ENCODE results near the gene TBC1D22A.

DNA sequence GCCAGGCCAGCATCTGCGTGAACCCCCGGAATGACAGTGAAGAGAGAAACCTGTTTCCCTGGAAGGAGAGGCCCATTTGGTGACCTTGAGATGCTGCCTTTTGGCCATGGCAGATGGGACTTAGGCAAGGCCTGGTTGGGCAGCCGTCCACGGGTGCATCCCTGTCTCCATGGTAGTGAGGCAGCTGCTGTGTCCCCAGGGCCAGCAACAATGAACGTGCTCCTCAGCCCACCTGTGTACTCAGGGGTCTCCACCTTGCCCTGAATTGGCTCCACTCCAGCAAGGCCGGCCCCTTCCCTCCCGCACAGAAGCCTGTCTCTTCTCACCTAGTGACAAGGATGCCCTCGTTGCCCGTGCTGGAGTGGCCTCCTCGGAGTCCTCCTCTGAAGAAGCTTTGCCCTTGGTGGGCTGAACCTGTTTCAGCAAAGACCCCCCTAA lies 441.1 kb downstream of the TBC1D22A start:
- TF ChIP-seq, protein P1, sequence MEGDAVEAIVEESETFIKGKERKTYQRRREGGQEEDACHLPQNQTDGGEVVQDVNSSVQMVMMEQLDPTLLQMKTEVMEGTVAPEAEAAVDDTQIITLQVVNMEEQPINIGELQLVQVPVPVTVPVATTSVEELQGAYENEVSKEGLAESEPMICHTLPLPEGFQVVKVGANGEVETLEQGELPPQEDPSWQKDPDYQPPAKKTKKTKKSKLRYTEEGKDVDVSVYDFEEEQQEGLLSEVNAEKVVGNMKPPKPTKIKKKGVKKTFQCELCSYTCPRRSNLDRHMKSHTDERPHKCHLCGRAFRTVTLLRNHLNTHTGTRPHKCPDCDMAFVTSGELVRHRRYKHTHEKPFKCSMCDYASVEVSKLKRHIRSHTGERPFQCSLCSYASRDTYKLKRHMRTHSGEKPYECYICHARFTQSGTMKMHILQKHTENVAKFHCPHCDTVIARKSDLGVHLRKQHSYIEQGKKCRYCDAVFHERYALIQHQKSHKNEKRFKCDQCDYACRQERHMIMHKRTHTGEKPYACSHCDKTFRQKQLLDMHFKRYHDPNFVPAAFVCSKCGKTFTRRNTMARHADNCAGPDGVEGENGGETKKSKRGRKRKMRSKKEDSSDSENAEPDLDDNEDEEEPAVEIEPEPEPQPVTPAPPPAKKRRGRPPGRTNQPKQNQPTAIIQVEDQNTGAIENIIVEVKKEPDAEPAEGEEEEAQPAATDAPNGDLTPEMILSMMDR (IDR thresholded peaks at IDR 0.05 in 4 of 5, conservative IDR thresholded peaks at IDR 0.05 in 1 of 5), result no peak
- no peak for TF ChIP-seq POLR2A (IDR thresholded peaks at IDR 0.05)

Data from gastrocnemius medialis (tissue), 4 donors.